GM12872 (cell line): ENCODE measurements around the gene TTC39A.

ENCODE experiments used
- CTCF ChIP-seq: IDR thresholded peaks from 3 replicates; pipeline ENCODE4 v1.5.1; 2011; ENCODE audit warnings: low read depth, mild to moderate bottlenecking, low read length, moderate library complexity; ENCODE audit not compliant: insufficient read depth

Gene TTC39A

GRCh38 chr1:51313268-51313852 lies 17.0 kb downstream of the TTC39A start:
- peak; percentile 28; the same call in 1 of the 3 replicates for TF ChIP-seq CTCF

DNA sequence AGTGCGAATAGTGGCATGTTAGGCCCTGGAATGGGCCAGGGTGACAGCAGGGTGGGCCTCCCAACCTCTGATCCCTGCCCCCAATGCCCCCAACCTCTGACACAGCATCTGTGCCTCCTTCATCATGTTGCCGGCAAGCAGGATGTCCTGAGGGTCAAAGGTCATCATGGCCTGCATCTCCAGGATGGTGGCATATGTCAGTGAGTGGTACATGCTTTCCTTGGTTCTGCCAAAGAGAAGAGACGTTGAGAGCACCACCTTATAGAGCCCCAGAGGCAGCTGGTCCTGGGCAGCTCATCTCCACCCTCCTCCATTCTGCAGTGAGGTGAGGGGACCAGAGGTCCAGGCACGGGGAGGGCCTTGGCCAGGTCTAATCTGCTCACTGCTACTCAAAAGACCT lies 17.6 kb downstream of the TTC39A start:
- TF ChIP-seq CTCF: no peak

GRCh38 chr1:51311826-51312225 lies 18.5 kb downstream of the TTC39A start:
- no peak for TF ChIP-seq CTCF

DNA sequence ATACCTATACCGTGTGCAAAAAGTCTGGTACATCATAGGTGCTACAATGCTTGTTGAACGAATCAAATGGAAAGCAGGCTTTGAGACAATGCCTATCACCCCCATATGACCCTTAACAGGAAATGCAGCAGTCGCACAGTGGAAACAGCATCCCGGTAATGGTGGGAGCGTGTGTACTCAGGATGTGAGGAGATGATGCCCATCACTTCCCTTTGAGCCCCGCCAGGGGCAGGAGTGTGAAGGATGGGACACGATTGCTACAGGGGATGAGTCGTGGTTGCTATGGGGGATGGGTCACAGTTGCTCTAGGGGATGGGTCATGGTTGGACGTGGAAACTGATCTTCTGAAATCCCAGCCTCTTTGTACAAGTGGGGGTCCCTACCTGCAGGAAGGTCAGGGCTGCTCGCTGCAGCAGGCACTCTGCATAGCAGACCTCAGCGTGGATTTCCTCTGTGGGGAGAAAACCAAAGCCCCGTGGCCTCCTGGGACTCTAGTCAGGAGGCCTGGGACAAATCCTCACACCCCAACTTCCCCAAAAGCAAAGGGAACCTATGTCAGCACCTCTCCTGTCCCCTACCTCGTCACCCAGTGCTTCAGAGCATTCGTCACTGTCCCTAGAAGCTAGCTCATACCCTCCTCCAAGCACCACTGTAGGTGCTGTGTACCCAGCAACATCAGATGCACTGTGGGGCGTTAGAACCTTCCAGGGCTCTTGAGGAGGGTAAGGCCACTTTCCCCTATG lies 19.3 kb downstream of the TTC39A start:
- TF ChIP-seq CTCF: 0 out of 3 replicates have a peak, but pooled peaks have one; percentile 10

DNA sequence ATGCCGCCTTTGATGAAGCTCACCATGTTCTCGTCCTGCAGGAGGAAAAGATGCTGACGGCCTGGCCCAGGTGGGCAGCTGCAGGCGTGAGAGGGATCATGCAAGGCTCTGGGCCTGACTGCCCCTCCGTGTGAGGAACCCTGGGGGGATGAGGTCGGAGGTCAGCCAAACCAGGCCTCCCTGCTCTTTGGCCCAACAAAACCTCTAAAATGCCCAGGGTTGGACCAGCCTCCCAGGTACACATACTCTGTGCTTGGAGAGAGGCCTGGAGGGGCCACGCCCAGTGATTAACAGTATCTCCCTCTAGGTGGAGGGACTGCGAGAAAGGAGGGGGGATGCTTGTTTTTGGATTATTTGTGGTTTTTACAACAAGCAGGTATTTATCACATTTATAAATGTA lies 21.1 kb downstream of the TTC39A start:
- no peak for TF ChIP-seq CTCF

DNA sequence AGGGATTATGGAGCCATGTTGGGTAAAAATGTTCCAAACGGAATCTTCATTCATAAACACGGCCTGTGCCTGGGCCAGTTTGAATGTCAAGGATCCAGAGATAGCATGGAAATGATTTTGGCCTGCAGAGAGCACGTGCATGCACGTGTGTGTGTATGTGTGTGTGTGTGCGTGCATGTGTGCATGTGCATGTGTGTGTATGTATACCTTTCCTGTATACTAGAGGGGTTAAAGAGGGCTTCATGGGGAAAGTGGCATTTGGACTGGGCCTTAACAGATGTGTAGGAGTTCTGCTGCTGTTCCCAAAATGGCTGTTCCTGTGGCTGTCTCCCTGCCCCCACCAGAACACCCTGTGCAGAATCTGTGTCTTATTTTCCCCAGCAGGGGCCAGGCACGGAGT lies 21.7 kb downstream of the TTC39A start:
- no peak for TF ChIP-seq CTCF

DNA sequence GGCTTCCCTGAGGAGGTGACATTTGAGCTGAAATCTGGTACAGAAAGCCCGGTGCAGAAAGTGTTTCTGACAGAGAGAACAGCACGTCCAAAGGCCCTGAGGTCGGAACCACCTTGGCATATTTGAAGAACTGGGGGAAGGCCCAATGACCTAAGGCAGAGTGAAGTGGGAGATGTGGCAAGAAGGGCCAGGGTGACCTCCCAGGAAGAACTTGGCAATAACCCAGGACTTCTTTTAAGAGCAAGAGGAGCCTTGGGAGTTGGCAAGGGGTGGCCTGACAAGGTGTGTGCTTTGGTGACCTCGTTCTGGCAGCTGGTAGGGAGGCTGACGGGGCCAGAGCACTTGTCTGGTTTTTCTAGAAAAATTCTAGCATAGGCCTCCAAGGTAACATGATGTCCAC lies 23.4 kb downstream of the TTC39A start:
- TF ChIP-seq CTCF: no peak
